PC-3 (cell line): ENCODE data around the gene ZNF324. TPM values are rescaled to one million over a fixed set of nuclear protein-coding genes. Genes with fewer than 3 reads are reported as not detected.

ENCODE experiments used
- ATAC-seq: fragments of 200-7000 bp; cut with Tn5 transposase; 2 replicates; pipeline ENCODE4 v1.9.1; 2020; ENCODE audit warnings: mild to moderate bottlenecking, moderate library complexity
- BruUV-seq: library from RNA; stranded (reverse); fragments of 400-500 nt; replicated peaks from 2 replicates; lab custom pipeline; 2021; lab: Mats Ljungman, UMichigan
- CTCF ChIA-PET: fragments of 300-600 bp; sonication (Branson Sonifier 250); formaldehyde crosslinking; loops from one replicate; lab custom pipeline; 2022; ENCODE audit warnings: antibody characterized with exemption; lab: Charles Lee
- POLR2A ChIA-PET: fragments of 300-600 bp; sonication (Branson Sonifier 250); formaldehyde crosslinking; loops from one replicate; lab custom pipeline; 2022; ENCODE audit warnings: antibody characterized with exemption; ENCODE audit not compliant: unreplicated experiment; lab: Charles Lee
- DNase-seq: peaks from one replicate; pipeline ENCODE4 v3.0.0-alpha.2; 2015
- H2AFZ ChIP-seq: fragments of 300-600 bp; sonication (generic); 2 replicates; pipeline ENCODE4 v1.6.0; 2016; ENCODE audit warnings: antibody characterized with exemption, low read length
- H3F3A ChIP-seq: fragments of 300-600 bp; sonication (generic); one replicate; pipeline ENCODE4 v1.6.0; 2017; ENCODE audit warnings: antibody characterized with exemption, low read length, control low read depth, mild to moderate bottlenecking; ENCODE audit not compliant: unreplicated experiment
- H3K27ac ChIP-seq: fragments of 300-600 bp; sonication (generic); 2 replicates; pipeline ENCODE4 v1.5.1; 2016; ENCODE audit warnings: mild to moderate bottlenecking, low read length
- H3K27me3 ChIP-seq: fragments of 300-600 bp; sonication (generic); 2 replicates; pipeline ENCODE4 v1.6.1; 2016; ENCODE audit warnings: low read length, mixed read lengths
- H3K36me3 ChIP-seq: fragments of 300-600 bp; sonication (generic); 2 replicates; pipeline ENCODE4 v1.6.1; 2016; ENCODE audit warnings: low read depth, mixed run types, low read length, mixed read lengths
- H3K4me1 ChIP-seq: fragments of 300-600 bp; sonication (generic); 2 replicates; pipeline ENCODE4 v1.5.1; 2016; ENCODE audit warnings: low read length; ENCODE audit not compliant: insufficient read depth
- H3K4me2 ChIP-seq: fragments of 300-600 bp; sonication (generic); 2 replicates; pipeline ENCODE4 v1.6.0; 2016; ENCODE audit warnings: low read length
- H3K4me3 ChIP-seq: fragments of 300-600 bp; sonication (generic); 2 replicates; pipeline ENCODE4 v1.5.1; 2016; ENCODE audit warnings: mild to moderate bottlenecking, low read length, mixed read lengths
- H3K79me2 ChIP-seq: fragments of 300-600 bp; sonication (generic); 2 replicates; pipeline ENCODE4 v1.6.1; 2017; ENCODE audit warnings: low read length, mixed read lengths
- H3K9ac ChIP-seq: fragments of 300-600 bp; sonication (generic); 2 replicates; pipeline ENCODE4 v1.6.0; 2016; ENCODE audit warnings: mild to moderate bottlenecking, low read length
- H3K9me2 ChIP-seq: fragments of 300-600 bp; sonication (generic); replicated peaks from 2 replicates; pipeline ENCODE4 v1.6.1; 2016; ENCODE audit warnings: mixed run types, low read length, mixed read lengths
- H3K9me3 ChIP-seq: fragments of 300-600 bp; sonication (generic); 2 replicates; pipeline ENCODE4 v1.6.1; 2016; ENCODE audit warnings: low read length, mixed read lengths
- H4K20me1 ChIP-seq: fragments of 300-600 bp; sonication (generic); 2 replicates; pipeline ENCODE4 v1.6.1; 2016; ENCODE audit warnings: low read length, mixed read lengths
- EZH2 ChIP-seq: fragments of 300-600 bp; sonication (generic); IDR thresholded peaks from one replicate; pipeline ENCODE4 v1.6.1; 2017; ENCODE audit warnings: antibody characterized with exemption, mild to moderate bottlenecking, low read length; ENCODE audit not compliant: unreplicated experiment
- EZH2phosphoT487 ChIP-seq: fragments of 300-600 bp; sonication (generic); IDR thresholded peaks from 2 replicates; pipeline ENCODE4 v1.6.1; 2018; ENCODE audit warnings: mild to moderate bottlenecking, antibody characterized with exemption, low read length, borderline replicate concordance
- intact Hi-C: fragments of 100-400 bp; cut with micrococcal nuclease; formaldehyde crosslinking; loops from 2 replicates; pipeline ENCODE4 v1.9.0; 2023
- total RNA-seq: library from RNA; depleted of rRNA; stranded (reverse); fragments of >200 nt; gene quantifications from 2 replicates; pipeline ENCODE4 v1.2.3, GENCODE V29; 2014
- TF ChIP-seq, protein P1 (sequence below): fragments of 300-600 bp; sonication (generic); conservative IDR thresholded peaks from 2 replicates; pipeline ENCODE4 v1.5.1; 2017; ENCODE audit warnings: antibody characterized with exemption, low read depth, mild to moderate bottlenecking, low read length

Gene ZNF324
- total RNA-seq, 1 experiment from 2014 or later, result 15.9 TPM

DNA sequence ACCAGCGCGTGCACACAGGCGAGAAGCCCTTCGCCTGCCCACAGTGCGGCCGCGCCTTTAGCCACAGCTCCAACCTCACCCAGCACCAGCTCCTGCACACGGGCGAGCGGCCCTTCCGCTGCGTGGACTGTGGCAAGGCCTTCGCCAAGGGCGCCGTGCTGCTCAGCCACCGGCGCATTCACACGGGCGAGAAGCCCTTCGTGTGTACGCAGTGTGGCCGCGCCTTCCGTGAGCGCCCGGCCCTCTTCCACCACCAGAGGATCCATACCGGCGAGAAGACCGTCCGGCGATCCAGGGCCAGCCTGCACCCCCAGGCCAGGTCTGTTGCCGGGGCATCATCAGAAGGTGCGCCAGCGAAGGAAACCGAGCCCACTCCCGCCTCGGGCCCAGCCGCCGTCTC, 4.9 kb downstream of the ZNF324 start:
- H2AFZ ChIP-seq, result no peak overlapping the region
- no peak for ATAC-seq
- no peak overlapping the region for H3K4me3 ChIP-seq
- H3K9me2 ChIP-seq, result no peaks in the 10 kb centered on the region
- 0 out of 2 replicates have a peak, but pooled peaks cover 6% of the 10 kb centered on the region for H3K36me3 ChIP-seq
- POLR2A ChIA-PET, result no interaction called here
- peaks cover 23% of the 10 kb centered on the region for H3K4me1 ChIP-seq
- intact Hi-C loops, result no loop called here
- no peaks in the 10 kb centered on the region for H3F3A ChIP-seq
- H3K9me3 ChIP-seq, result no peaks in the 10 kb centered on the region
- no peak overlapping the region for H3K9ac ChIP-seq
- no peak overlapping the region for H3K27ac ChIP-seq
- H4K20me1 ChIP-seq, result no peaks in the 10 kb centered on the region
- no peak for TF ChIP-seq EZH2
- no peak for TF ChIP-seq EZH2phosphoT487
- TF ChIP-seq, protein P1, sequence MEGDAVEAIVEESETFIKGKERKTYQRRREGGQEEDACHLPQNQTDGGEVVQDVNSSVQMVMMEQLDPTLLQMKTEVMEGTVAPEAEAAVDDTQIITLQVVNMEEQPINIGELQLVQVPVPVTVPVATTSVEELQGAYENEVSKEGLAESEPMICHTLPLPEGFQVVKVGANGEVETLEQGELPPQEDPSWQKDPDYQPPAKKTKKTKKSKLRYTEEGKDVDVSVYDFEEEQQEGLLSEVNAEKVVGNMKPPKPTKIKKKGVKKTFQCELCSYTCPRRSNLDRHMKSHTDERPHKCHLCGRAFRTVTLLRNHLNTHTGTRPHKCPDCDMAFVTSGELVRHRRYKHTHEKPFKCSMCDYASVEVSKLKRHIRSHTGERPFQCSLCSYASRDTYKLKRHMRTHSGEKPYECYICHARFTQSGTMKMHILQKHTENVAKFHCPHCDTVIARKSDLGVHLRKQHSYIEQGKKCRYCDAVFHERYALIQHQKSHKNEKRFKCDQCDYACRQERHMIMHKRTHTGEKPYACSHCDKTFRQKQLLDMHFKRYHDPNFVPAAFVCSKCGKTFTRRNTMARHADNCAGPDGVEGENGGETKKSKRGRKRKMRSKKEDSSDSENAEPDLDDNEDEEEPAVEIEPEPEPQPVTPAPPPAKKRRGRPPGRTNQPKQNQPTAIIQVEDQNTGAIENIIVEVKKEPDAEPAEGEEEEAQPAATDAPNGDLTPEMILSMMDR, result no peak
- no TSS peak for BruUV-seq
- no peak for DNase-seq
- no peak overlapping the region for H3K4me2 ChIP-seq
- H3K79me2 ChIP-seq, result peaks cover 26% of the 10 kb centered on the region
- CTCF ChIA-PET, result no interaction called here
- no peaks in the 10 kb centered on the region for H3K27me3 ChIP-seq

DNA sequence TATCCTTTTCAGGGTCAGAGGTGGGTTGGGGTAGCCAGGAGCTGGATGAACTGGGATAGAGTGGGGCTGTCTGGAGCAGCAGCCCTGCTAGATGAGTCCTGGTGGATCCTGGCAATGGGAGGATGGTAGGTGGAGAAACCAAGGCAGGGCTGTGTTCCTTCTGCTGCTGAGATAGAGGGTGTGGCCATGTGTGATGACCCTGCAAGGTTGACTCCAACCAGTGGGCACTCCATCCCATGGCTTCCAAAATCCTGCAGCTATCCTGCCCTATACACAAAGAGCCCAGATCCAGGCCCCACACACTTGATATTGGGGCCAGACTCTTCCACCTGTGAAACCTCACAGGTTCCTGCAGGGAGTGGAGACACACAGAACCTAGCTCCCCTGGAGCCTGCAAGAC, 6.9 kb downstream of the ZNF324 start:
- DNase-seq (no peak), ATAC-seq (no peak)
- no peaks in the 10 kb centered on the region for H3K9me3 ChIP-seq
- TF ChIP-seq EZH2 (no peak), EZH2phosphoT487 (no peak)
- TF ChIP-seq, protein P1, result no peak
- H3K4me3 ChIP-seq, result no peak overlapping the region
- 0 out of 2 replicates have a peak, but pooled peaks cover 6% of the 10 kb centered on the region for H3K36me3 ChIP-seq
- H4K20me1 ChIP-seq, result no peaks in the 10 kb centered on the region
- peaks cover 8% of the 10 kb centered on the region for H3K79me2 ChIP-seq
- no peaks in the 10 kb centered on the region for H3K9me2 ChIP-seq
- H3K4me2 ChIP-seq, result no peak overlapping the region
- peaks cover 20% of the 10 kb centered on the region for H3K4me1 ChIP-seq
- POLR2A ChIA-PET, result no interaction called here
- BruUV-seq, result no TSS peak
- H3K27ac ChIP-seq, result no peak overlapping the region
- H3K9ac ChIP-seq, result no peak overlapping the region
- no peaks in the 10 kb centered on the region for H3F3A ChIP-seq
- no peaks in the 10 kb centered on the region for H3K27me3 ChIP-seq
- CTCF ChIA-PET, result no interaction called here
- intact Hi-C loops, result no loop called here
- no peak overlapping the region for H2AFZ ChIP-seq

DNA sequence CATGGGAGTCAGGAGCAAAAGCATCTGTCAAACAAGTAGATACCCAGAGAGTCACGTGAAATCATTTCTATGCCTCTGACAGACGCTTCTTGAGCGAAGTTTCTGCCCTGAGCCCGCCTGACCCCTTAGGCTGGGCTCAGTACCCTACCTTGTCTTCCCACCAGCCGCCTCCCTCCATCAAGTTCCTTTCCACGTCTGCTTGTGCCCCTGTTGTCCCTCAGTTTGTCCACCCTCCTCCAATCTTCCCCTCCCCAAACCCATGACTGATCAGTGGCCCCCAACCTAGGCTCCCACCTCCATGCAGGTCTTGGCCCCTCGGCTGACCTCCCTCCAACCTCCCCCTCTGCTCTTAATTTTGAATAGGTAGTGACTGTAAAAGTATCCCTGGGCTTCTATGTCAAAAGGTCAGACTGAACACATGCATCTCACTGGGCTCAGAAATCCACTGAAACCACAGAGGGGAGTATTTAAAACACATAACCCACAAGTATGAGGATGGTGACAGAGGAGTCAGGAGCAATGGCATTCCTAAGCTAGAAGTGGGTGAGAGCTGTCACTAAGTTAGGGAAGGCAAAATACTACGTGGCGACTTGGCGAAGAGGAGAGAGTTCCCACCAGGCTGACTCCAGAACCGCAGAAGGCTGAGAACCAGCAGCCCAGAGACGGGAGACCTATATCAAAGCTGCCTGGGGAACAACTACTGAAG, 7.6 kb downstream of the ZNF324 start:
- no peak for ATAC-seq
- Histone ChIP-seq H3K9ac (no peak overlapping the region), H2AFZ (no peak overlapping the region), H3K9me2 (no peaks in the 10 kb centered on the region), H3K79me2 (peaks cover 2% of the 10 kb centered on the region), H3K27me3 (no peaks in the 10 kb centered on the region), H3K4me3 (no peak overlapping the region), H3K4me1 (peaks cover 20% of the 10 kb centered on the region), H3K36me3 (0 out of 2 replicates have a peak, but pooled peaks cover 2% of the 10 kb centered on the region), H4K20me1 (no peaks in the 10 kb centered on the region), H3K27ac (no peak overlapping the region), H3F3A (no peaks in the 10 kb centered on the region), H3K4me2 (peak overlapping the region; percentile 93), H3K9me3 (no peaks in the 10 kb centered on the region)
- POLR2A ChIA-PET, result no interaction called here
- intact Hi-C loops, result no loop called here
- TF ChIP-seq EZH2phosphoT487 (no peak), EZH2 (no peak)
- TF ChIP-seq, protein P1, result no peak
- no peak for DNase-seq
- BruUV-seq, result no TSS peak
- CTCF ChIA-PET, result no interaction called here
